ENCODE data around the gene PTPRN2. TPM values are rescaled to one million over a fixed set of nuclear protein-coding genes. Genes with fewer than 3 reads are reported as not detected.

The PTPRN2 gene
- total and polyA plus RNA-seq, 9 of the 15 experiments (the other 6 are each of a cell fraction or from before 2014, with no cell fraction given) = not detected

- no peaks in the 10 kb centered on the region for H3K9me1 ChIP-seq (ENCODE audit: control insufficient read depth, insufficient read depth, low read length)
- 3% methylated on average over 19 of the region's 23 CpGs for WGBS (ENCODE audit: insufficient coverage, low coverage, missing lambda C conversion rate)
- no peak overlapping the region for H2AFZ ChIP-seq (ENCODE audit: low read depth, low read length)
- FAIRE-seq (no peak), DNase-seq (ENCODE audit: extremely low read depth in 1 of 4, low spot score in 3 of 4) (no peak), ATAC-seq (no peak)
- no peak overlapping the region for H3K4me3 ChIP-seq
- H3K27ac ChIP-seq (ENCODE audit: extremely low read depth, low read depth, low read length) = no peak overlapping the region
- TF ChIP-seq ZBTB2 (IDR thresholded peaks at IDR 0.05) = no peak
- no peak overlapping the region for H3K4me2 ChIP-seq (ENCODE audit: insufficient read depth, low read length)
- H3K27me3 ChIP-seq (ENCODE audit: control insufficient read depth in 2 of 2, insufficient read depth in 2 of 2, low read length in 2 of 2) = peaks cover 11 to 61% of the 10 kb centered on the region in 2 experiments; a peak in 4 of 5 replicates
- H3K9me3 ChIP-seq (replicated peaks; ENCODE audit: control insufficient read depth, insufficient read depth, low read depth, low read length) = no peaks in the 10 kb centered on the region
- no peaks in the 10 kb centered on the region for H3K79me2 ChIP-seq (ENCODE audit: control insufficient read depth, insufficient read depth, low read length)
- ChIA-PET POLR2A (interaction anchor here (0.6 kb wide), 1 partner anchor 213 kb away, joined by 4 read pairs; no protein-coding TSS in a partner anchor), CTCF (ENCODE audit: low intra/inter-chr PET ratio) (no interaction called here)
- no peaks in the 10 kb centered on the region for H3K36me3 ChIP-seq (ENCODE audit: control insufficient read depth, insufficient read depth, low read length)
- H4K20me1 ChIP-seq (replicated peaks; ENCODE audit: control insufficient read depth, insufficient read depth, low read length) = no peaks in the 10 kb centered on the region
- no TSS peak for BruUV-seq (replicated peaks)
- intact Hi-C loops (cut with micrococcal nuclease) = no loop called here
- peaks cover 0 to 4% of the 10 kb centered on the region in 2 experiments; a peak in 1 of 5 replicates for H3K4me1 ChIP-seq (replicated peaks in 1 of 2; ENCODE audit: control insufficient read depth in 2 of 2, insufficient read depth in 2 of 2, low read length in 2 of 2)
- in situ Hi-C loops (cut with MboI) = no loop called here
- no peak overlapping the region for H3K9ac ChIP-seq (ENCODE audit: insufficient read depth in 1 of 2, low read depth in 2 of 2, low read length in 2 of 2)
Observed at GRCh38 chr7:158404031-158404761, 183.4 kb downstream of the PTPRN2 start.
